NCI-H1105 treated with DMSO at 0.1 percent for 48 hours (cell line): ENCODE results near the gene SUGCT.
"Not testable (repeated sequence)": the region's sequence is repeated elsewhere in the genome, so short reads cannot be mapped to it uniquely, and the experiment has no call there.

ENCODE experiments used
- DNase-seq: peaks from one replicate; lab custom pipeline; 2025; lab: John Stamatoyannopoulos, UW

Gene SUGCT

DNA sequence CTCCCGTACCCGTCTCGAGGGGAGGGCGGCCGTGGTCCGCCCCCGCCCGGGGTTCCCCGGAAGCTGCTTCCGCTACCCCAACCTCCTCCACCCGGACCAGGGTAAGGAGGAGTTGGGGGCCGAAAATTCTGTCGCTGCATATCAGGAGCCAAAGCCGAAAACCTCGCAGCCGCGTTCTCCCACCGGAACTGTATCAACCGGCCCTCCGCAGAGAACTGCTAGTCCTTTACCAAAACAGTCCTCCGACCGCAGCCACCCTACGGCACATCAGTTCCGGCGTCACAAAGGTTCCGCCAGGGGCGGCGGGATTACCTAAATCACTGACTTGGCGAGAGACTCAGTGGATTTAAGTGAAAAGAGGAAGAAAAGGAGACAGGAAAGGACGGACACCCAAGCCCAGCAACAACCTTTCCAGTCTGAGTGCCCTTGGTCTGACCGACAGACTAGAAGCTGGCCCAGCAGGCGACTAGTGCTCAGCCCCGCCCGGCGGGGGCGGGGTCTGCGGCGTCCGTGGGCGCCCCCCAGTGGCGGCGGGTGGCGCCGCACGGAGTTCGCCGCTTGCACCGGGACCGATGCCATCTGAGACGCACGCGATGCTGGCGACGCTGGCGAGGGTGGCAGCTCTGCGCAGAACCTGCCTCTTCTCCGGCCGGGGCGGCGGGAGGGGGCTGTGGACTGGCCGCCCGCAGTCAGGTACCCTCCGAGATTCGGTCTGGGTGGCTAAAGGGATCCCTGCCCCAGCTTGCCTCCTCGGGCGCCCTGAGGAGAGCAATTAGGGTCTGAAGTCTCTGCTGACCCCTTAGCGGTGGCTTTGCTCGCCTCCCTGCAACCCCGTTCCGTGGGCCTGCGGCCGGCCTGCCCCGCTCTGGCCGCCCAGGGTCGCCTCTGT is at the start of gene SUGCT, which contains the start of gene MPLKIP:
Gene SUGCT (plus strand): TSS at position 578 of the 889 bp plus-strand sequence.
Gene MPLKIP (minus strand): TSS at position 195 of the 889 bp plus-strand sequence. CDS start 55 bp downstream, at position 140.
- DNase-seq: peak; percentile 79

DNA sequence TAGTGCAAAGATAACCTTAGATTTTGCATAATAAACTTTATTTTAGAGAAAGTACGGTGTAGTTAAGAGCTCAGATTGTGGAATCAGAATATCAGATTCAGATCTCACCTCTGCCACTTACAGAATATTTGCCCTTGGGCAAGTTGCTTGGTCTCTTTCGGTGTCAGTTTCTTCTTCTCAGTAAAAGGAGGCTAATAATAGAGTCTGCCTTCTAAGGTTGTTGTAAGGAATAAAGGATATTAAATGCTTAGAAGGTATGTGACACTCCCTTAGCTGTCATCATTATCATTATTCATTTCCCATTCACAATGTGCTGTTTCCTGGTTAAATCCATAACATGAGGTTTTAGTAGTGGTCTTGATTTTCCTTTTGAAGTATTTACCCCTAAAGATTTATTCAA is 42.6 kb upstream of the SUGCT start:
- DNase-seq: no peak

DNA sequence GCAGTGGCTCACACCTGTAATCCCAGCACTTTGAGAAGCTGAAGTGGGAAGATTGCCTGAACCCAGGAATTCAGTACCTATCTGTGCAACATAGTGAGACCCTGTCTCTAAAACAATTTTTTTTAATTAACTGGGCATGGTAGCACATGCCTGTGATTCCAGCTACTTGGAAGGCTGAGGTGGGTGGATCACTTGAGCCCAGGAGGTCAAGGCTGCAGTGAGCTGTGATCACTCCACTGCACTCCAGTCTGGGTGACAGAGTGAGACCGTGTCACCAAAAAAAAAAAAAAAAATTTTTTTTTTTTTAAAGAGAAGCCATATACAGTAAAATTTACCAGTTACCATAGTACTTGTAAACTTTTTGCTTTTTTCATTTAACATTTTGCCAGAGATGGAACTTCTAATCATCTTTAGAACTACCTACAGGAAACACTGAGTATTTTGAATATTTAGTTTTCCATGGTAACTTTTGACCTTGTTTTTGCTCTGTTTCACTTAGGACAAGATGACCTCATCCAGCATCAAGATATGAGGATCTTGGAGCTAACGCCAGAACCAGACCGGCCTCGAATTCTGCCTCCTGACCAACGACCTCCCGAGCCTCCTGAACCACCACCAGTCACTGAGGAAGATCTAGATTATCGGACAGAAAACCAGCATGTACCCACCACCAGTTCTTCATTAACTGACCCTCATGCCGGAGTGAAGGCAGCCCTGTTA is 41.0 kb upstream of the SUGCT start:
- DNase-seq: no peak

DNA sequence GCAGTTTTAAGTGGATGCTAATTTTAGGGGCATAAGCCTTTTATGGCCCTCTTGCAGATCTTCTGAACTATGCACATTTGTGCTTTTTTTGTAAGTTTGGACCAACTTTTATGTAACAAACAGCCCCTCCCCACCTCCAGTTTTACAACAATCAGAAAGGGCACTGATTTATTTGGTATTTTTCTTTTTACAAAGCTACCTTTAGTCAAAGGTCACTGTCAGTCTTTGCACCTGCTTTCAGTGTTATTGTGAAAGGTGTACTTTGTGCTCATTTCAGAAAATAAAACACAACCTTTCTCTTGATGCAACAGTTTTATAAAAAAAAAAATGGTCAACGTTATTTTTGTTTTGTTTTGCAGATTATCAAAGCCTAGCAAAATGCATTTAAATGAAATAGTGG is 39.6 kb upstream of the SUGCT start:
- DNase-seq: no peak

DNA sequence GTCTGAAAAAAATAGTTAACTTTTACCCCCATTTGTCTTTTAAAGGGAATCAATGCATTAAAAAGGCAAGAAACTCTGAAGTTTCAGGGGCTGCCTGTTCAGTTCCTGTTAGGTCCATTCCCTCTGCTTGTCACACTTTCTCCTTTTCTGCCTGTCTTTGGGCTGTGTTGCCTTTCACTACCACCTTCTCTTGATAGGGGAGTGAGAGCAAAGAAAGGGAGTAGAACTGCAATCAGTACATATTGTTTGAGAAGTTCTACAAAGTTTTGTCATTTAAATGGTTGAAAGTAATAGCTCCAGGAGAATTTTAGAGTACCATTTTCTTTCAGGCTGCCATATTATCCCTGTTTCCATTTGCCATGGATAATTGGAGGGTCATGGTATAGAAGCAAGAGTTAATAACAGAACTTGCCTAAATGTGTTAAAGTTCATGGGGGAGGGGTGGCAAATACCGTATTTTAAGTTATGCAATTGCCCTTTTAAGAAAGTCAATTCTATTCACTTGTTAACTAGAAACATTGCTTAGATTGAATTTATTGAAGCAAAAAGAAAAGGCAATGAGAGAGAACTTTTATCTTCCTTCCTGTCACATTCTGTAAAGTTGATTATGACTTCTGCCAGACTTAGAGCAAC is 39.0 kb upstream of the SUGCT start:
- DNase-seq: no peak

DNA sequence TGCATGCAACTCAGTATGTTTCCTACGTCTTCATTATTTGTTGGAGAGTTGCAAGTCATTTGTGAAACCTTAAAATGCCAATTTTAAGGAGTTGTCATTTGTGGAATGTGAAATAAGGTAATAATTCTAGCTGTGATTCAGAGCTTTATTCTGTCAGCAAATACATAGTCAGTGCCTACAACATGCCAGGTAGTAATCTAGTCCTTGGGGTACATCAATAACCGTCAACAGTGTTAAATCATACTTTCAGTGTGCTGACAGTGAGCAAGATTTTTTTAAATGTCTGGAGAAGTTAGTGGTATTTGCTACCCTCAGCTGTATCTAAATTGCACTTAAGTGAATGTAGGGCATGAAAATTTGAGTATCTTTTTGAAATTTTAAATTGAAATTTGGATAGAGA is 37.1 kb upstream of the SUGCT start:
- no peak for DNase-seq

DNA sequence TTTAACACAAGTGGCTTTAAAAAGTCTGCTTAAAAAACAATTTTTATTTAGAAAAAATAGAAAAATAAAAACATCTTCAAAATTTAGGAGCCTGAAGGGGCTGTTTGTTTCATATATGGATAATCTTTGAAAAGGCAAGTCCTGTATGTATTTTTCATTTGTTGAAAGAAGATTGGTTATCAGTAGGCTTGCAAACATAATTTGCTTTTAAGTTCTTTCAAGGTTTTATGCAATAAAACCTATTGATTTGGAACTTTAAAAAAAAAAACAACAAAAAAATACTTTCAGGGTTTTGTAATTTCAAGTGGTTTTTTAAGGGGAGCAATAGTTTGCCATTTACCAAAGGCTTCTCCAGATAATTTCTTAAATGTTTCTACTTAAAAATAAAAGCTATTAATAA is 36.0 kb upstream of the SUGCT start:
- no peak for DNase-seq

DNA sequence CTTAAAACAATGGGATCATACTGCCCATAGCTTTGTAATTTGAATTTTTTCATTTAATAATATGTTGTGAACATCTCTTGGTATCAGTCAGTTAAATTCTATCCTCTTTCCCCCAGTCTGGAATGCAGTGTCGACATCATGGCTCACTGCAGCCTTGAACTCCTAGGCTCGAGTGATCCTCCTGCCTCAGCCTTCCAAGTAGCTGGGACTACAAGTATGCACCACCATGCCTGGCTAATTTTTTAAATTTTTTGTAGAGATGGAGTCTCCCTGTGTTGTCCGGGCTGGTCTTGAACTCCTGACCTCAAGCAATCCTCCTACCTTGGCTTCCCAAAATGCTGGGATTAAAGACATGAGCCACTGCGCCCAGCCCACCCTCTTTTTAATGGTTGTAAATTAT is 35.0 kb upstream of the SUGCT start:
- DNase-seq: no peak

DNA sequence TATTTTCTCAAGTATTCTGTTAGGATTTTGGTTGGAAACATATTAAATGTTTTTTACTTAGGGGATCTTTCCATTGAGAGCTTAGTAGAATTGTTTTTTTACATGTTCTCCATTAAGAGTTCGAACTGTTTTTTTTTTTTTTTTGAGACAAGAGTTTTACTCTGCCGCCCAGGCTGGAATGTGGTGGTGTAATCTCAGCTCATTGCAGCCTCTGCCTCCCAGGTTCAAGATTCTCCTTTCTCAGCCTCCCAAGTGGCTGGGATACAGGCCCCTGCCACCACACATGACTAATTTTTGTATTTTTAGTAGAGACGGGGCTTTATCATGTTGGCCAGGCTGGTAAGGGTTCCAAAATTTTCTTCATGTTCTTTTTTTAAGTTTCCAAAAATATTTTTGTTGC is 33.6 kb upstream of the SUGCT start:
- DNase-seq: no peak

DNA sequence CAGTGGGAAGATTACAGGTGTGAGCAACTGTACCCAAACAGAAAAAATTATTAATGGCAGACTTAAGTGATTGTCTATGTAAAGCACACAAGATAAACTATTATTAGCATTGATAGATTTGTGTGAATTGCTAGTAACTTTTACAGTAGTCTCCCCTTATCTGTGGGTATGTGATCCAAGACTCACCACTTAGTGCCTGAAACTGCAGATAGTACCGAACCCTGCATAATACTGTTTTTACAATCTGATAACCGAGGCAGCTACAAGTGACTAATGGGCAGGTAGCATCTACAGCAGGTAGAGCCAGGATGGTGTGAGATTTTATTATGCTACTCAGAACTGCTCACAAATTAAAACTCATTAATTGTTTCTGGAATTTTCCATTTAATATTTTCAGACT is 31.9 kb upstream of the SUGCT start:
- no peak for DNase-seq

DNA sequence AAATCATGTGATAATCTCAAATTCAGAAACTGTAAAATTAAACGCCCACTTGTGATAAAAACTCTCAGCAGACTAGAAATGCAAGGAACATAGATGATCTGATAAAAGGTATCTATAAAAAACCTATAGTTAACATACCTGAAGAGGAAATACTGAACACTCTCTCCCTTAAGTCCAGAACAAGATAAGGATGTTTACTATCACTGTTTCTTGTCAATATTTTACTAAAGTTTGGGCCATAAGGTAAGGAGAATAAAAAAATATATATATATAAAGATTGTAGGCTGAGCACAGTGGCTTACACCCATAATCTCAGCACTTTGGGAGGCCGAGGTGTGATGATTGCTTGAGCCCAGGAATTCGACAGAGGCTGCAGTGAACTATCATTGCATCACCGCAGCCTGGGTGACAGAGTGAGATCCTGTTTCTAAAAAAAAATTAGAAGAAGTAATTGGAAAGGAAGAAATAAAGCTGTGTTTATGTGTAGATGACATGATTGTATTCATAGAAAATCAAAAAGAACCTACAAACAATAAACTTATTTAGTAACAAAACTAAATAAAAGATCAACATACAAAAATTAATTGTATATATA is 28.8 kb upstream of the SUGCT start:
- no peak for DNase-seq

DNA sequence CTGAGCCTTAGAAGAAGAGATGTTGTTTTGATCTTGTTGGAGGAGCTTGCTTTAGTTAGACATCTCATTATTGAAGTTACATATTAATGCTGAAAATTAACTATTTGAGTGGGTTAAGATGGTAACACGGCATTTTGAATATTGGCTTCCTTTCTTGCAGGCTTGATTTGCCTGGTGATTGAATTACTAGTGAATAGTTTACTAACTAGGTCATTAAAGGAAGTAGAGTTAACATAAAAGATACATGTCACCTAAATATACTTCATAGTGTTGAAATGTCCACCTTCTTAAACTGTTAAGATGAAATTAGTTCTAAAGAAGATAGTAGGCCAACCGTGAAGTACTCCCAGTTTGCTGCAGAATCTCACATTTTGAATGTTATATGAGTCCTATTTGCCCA is 18.9 kb upstream of the SUGCT start:
- no peak for DNase-seq

DNA sequence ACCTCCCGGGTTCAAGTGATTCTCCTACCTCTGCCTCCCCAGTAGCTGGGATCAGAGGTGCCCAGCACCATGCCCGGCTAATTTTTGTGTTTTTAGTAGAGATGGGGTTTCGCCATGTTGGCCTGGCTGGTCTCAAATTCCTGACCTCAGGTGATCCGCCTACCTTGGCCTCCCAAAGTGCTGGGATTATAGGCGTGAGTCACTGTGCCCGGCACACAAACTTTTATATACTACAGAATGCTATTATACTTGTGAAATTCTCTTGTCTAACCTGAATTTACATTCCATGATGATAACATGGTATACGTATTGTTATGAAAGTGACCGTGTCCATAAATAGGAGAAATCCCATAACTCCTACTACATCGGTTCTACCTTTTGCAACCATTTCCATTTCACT is 17.6 kb upstream of the SUGCT start:
- DNase-seq: not testable (repeated sequence)

DNA sequence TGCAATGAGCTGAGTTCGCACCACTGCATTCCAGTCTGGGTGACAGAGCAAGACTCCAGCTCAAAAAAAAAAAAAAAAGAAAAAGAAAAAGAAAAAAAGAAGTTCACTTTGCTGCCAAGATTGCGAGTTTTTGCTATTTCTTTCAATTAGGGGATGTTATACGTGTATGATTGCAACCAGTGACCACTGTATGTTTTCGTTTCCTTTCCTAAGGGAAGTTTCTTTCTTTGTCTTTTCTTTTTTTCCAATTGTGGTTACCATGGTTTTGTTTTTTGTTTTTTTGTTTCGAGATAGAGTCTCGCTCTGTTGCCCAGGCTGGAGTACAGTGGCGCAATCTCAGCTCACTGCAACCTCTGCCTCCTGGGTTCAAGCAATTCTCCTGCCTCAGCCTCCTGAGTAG is 16.6 kb upstream of the SUGCT start:
- not testable (repeated sequence) for DNase-seq

DNA sequence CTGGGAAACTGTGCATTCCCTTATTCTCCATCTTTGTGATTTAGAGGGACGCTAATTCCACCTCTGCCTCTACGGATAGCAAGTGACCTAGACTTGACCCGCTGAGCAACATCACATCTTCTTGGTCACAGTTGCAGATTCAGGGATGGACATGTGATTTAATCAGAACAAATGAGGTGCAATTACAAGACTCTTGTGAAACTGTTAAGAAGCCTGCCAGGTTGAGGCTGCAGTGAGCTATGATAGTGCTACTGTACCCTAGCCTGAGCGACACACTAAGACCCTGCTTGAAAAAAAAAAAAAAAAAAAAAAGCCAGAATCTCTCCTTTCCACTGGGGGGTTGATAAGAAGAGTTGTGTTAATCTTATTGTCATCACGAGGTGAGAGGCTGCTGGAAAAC is 14.8 kb upstream of the SUGCT start:
- no peak for DNase-seq

DNA sequence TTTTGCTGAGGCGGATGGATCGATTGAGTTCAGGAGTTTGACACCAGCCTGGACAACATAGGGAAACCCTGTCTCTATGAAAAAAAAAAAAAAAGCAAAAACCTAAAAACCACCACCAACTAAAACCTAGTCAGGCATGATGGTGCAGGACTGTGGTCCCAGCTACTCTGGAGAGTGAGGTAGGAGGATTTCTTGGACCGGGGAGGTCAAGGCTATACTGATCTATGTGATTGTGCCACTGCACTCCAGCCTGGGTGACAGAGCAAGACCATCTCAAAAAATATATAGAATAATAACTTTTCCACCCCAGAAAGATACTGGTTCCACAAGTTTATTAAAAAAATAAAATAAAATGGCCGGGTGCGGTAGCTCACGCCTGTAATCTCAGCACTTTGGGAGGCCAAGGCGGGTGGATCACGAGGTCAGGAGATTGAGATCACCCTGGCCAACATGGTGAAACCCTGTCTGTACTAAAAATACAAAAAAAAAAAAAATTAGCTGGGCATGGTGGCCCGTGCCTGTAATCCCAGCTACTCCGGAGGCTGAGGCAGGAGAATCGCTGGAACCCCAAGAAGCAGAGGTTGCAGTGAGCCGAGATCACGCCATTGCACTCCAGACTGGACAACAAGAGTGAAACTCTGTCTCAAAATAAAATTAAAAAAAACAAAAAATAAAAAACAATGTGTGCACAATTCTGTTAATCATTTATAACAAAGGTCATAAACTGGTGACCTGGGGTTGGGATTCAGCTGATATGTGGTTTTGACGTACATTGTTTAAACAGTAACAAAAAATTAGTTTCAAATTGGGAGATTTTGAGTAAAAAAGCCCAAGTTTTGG is 12.5 kb upstream of the SUGCT start:
- DNase-seq: not testable (repeated sequence)

DNA sequence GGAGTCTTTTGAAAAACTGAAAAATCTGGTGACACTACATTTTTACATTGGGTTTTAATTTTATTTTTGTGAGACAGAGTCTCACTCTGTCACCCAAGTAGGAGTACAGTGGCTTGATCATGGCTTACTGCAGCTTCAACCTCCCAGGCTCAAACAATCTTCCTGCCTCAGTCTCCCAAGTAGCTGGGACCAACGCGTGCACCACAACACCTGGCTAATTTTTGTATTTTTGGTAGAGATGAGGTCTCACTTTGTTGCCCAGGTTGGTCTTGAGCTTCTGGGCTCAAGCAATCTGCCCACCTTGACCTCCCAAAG is 11.9 kb upstream of the SUGCT start:
- no peak for DNase-seq

DNA sequence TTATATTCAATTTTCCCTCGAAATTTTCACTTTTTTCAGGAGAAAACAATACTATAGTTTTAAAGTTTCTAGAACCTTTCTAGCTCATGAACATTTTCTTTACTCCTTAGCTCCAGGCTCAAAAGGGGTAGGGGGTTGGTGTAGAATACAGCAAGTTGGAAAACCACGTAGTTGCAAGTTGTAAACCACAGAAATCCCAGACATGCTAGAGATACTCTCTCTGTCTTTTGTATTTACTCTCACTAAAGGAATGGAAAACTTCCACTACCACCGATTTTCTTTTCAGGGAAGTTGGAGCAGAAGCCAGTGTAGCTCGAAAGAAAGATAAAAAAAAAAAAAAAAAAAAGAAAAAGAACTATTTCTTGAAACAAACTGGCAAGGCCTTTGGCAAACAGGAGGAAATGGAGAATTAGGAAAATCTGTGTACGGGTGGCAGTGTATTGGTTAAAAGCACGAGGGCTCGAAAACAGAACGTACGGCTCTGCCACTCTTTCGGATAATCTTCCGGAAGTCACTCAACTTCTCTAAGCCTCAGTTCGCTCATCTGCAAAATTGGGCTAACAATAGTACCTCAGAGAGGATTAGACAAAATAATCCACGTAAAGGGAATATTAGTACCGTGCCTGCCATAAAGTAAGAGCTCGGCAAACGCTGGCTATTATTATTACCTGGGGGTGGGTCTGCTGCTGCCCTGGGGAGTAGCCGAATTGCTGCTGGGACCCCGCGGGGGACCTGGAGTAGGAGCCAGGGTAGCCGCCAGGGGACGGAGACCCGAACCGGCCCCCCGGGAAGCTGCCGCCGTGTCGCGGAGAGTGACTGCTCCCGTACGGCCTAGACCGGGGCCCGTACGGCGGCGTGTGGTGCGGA is 1.0 kb upstream of the SUGCT start:
- DNase-seq: no peak

DNA sequence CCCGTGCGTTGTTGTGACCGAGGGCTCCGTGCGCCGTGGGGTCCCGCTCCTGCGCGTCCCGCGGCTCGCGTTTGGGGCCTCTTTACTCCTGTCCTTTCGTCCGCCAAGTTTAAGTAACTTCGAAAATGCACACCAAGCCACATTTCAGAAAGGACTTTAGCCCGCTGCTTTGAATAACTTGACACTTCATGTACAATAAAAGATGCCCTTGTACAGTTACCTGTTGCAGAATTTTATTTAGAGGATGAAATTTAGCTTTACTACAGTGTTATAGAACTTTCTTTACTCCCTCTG is 459 bp downstream of the SUGCT start:
- no peak for DNase-seq

DNA sequence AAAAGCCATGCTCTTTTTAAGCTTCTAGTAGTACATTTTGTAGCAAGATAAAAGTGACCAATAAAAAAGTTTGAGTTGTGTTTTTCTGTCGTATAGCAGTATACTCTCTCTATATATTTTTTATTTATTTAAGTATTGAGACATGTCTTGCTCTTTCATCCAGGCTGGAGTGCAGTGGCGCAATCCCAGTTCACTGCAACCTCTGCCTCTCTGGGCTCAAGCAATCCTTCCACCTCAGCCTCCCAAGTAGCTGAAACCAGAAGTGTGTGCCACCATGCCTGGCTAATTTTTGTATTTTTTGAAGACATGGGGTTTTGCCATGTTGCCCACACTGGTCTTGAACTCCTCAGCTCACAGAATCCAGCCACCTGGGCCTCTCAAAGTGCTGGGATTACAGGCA is 2.8 kb downstream of the SUGCT start:
- no peak for DNase-seq

DNA sequence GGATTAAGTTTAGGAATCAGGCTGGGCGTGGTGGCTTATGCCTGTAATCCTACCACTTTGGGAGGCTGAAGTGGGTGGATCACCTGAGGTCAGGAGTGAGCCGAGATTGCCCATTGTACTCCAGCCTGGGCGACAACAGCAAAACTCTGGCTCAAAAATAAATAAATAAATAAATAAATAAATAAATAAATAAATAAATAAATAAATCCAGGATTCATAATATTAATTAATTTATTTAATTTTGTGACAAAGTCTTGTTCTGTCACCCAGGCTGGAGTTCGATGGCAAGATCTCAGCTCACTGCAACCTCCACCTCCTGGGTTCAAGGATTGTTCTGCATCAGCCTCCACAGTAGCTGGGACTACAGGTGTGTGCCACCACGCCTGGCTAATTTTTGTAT is 4.2 kb downstream of the SUGCT start:
- DNase-seq: no peak
